Testis (tissue), 2 donors: ENCODE data around the gene RIC3.

ENCODE experiments used
- POLR2A ChIP-seq: fragments of 450-650 bp; IDR thresholded peaks from one replicate; pipeline ENCODE4 v1.6.1; 2017; ENCODE audit warnings: antibody characterized with exemption, mild to moderate bottlenecking, moderate library complexity
- TF ChIP-seq, protein P1 (sequence below), 3 experiments: fragments of 450-650 bp in 2 of 3; fragments of 200-600 bp in 1 of 3; sonication (generic) in 1 of 3; IDR thresholded peaks; one replicate each; pipeline ENCODE4 v1.5.1; 2016 to 2019; ENCODE audit warnings: antibody characterized with exemption in 3 of 3, mild to moderate bottlenecking in 2 of 3, moderate library complexity in 1 of 3

DNA sequence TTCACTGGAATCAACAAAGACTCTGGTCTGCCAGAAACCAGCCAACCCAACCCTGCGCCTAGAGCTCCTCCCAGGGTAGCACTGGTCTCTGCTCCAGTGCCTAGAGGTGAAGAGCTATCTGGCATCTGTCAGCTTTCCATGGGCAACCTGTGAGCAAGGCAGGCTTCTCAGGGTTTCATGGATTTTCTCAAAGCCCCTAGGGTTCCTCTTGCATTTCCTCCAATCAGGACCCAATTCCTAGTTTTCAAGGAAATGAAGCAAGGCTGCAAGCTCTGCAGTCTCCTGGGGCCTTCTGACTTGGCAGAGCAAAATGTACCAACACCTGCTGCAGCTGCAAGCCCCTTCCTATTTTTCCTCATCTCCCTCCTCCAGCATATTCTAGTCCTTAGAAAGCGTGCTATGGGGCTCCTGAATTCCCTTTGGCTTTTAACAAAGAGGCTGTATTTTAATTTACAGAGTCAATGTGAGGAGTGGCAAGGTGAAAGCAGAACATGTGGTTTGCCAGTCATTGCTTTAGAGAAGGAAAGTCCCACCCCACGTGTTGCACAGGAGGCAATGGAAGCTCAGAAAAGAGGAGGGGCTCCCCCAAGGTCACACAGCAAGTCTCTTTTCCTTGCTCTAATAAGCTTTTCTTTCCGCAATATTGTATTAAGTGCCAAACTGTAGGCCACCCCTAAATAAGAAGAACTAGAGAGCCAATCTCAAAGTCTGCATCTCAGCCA is 33.0 kb upstream of the RIC3 start:
- TF ChIP-seq, protein P1, sequence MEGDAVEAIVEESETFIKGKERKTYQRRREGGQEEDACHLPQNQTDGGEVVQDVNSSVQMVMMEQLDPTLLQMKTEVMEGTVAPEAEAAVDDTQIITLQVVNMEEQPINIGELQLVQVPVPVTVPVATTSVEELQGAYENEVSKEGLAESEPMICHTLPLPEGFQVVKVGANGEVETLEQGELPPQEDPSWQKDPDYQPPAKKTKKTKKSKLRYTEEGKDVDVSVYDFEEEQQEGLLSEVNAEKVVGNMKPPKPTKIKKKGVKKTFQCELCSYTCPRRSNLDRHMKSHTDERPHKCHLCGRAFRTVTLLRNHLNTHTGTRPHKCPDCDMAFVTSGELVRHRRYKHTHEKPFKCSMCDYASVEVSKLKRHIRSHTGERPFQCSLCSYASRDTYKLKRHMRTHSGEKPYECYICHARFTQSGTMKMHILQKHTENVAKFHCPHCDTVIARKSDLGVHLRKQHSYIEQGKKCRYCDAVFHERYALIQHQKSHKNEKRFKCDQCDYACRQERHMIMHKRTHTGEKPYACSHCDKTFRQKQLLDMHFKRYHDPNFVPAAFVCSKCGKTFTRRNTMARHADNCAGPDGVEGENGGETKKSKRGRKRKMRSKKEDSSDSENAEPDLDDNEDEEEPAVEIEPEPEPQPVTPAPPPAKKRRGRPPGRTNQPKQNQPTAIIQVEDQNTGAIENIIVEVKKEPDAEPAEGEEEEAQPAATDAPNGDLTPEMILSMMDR (IDR thresholded peaks at IDR 0.05): no peak
- TF ChIP-seq POLR2A: no peak
